Ramos (cell line): ENCODE data around the gene CSRNP2.
"Not testable (repeated sequence)": the region's sequence is repeated elsewhere in the genome, so short reads cannot be mapped to it uniquely, and the experiment has no call there.

Experiments used
- in situ Hi-C: fragments of 300-500 bp; cut with MboI; formaldehyde crosslinking; loops from one replicate; pipeline ENCODE4 v1.14.3; 2022; ENCODE audit warnings: low sequenced_read_pairs; ENCODE audit not compliant: unreplicated experiment

Gene CSRNP2

DNA sequence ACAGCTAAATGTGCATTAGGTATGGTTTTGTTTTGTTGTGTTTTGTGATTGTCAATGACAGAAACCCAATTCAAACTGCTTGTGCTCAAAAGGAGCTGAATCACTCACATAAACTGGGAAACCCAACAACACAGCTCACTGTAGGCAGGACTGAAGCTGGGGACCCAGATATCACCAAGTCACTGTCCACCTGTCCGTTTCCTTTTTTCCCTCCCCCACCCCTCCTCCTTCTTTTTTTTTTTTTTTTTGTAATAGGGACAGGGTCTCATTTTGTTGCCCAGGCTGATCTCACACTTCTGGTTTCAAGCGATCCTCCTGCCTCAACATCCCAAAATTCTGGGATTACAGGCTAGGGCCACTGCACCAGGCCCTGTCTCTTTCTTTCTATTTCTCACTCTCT lies 50.3 kb downstream of the CSRNP2 start:
- in situ Hi-C loops = no loop called here

DNA sequence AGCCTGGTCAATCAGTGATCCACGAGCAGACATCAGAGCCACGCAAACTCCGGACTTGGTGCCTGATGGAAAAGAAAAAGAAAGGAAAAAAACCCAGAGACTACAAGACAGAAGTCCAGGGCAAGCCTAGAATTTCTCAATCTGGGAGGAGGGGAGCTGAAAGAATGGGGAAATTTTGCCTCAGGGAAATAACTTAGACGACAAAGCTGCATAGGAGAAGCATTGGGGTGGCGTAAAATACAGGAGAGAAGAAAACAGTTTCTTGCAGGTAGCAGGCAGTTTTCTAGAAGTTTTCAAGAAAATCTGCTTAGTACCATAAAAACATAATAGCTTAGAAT lies 54.6 kb downstream of the CSRNP2 start:
- in situ Hi-C loops = loop anchor here (10.0 kb wide), 1 partner anchor 204 kb away; no protein-coding TSS in a partner anchor

DNA sequence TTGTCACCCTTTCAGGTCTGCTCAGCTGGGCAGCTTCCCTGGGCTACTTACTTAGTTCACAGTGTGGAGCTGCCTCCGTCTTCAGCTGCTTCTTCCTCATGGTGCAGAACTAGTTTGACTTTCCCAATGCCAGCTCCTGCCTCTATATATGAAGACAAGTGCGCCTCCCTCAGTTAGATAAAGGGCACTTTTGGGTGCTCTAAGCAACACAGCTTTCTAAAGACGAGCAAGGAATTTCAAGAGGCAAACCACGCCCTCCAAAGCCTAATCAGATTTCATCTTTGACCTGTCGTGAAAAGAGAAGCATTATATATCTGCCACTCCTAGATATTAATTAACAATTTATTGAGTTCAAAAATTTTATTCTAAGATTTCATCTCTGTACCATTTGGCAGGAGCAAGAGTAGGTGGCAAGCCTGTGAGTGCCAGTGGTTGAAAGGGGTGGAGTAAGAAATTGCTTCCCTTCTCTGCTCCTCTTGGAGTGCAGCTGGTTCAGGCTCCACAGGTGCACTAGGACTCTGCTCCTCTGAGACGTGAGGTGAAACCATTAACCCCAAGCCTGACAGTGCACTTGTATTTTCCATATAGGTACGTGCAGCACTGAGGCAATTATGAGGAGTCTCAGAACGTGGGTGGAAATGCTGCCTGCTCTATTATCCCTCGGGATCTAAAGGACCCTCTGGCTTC lies 55.1 kb downstream of the CSRNP2 start:
- in situ Hi-C loops = loop anchor here (10.0 kb wide), 1 partner anchor 203 kb away; no protein-coding TSS in a partner anchor

DNA sequence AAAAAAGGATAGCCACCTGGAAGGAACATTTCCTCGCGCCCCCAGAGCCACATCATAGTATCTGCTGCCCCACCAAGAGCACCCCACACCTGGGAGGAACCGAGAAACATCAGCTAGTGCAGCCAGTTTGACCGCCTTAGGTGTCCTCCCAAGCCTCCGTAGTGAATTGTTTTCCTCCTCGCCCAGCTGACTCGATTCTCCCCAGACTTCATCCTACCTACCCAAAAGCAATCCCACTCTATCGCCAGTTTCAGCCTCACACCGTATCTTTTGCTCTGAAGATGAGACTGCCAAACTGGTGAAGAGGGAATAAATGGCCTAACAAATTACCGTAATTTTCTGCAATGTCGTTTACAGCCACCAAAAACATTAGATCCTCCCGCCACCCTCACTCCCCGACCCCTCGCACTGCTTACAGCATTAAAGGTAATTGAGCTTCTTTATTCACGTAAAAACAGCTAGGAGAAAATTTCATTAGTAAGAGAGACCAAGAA lies 56.0 kb downstream of the CSRNP2 start:
- in situ Hi-C loops = loop anchor here (10.0 kb wide), 1 partner anchor 203 kb away; no protein-coding TSS in a partner anchor

DNA sequence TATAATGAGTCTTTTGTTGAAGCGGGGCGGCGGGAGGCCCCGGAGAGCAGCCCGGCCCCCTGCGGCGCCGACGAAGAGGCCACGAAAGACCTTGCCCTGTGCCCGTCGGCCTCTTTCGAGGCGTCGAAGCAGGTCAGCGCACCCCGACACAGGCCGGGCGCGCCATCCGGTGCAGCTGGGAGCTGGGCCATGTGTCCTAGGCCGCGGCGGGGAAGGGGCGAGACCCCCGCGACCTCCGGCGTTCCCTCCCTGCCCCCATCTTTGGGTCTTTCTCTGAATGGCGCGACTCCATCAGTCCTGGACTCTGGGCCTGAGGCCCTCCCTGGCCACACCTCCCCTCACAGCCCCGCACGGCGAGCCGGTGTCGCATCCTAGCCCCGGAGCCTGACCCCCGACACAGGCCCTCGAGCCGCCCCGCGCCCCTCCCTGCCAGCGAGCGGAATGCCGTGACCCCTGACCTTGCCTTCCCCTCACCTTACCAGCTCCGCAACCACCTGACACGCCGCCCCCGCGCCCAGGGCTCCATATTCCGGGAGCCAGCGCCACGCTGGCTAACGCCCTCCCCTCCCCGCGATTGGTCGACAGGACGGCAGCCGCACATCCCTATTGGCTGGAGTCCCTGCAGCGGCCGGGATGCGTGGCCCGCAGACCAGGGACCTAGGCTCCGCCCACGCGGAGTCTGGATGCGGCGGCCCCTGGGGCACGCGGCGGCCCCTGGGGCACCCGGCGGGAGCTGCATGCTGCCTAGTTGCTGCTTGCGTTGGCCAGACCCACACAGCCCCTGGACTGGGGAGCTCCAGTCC lies 57.4 kb downstream of the CSRNP2 start, which contains the start of gene SLC11A2:
Gene SLC11A2, minus strand, starts transcription at position 549 of the 803 bp plus-strand sequence. CDS start 15,656 bp downstream, outside the sequence.
- in situ Hi-C loops = loop anchor here (10.0 kb wide), 1 partner anchor 201 kb away; no protein-coding TSS in a partner anchor

DNA sequence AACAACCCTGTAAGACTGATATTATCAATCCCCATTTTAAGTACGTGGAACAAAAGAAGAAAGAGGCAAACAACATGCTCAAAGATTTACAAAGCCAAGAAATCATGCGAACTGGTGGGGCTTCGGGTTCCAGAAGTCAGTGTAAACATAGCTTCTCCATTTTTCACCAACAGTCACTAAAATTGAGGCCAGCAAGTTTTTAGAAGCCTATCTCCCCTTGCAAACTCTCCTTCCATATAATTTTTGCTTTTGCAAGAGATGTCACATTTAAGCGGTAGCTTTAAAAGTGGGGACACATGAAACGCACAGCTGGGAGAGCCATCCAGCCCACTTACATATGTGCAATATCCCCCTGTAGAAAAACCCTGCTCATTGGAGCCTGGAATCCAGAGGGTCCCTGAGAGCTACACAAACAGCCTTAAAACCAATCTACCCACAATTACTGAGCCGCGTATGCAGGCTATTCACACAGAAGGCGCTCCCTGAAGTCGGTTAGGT lies 58.0 kb downstream of the CSRNP2 start:
- in situ Hi-C loops = loop anchor here (10.0 kb wide), 1 partner anchor 201 kb away; no protein-coding TSS in a partner anchor

DNA sequence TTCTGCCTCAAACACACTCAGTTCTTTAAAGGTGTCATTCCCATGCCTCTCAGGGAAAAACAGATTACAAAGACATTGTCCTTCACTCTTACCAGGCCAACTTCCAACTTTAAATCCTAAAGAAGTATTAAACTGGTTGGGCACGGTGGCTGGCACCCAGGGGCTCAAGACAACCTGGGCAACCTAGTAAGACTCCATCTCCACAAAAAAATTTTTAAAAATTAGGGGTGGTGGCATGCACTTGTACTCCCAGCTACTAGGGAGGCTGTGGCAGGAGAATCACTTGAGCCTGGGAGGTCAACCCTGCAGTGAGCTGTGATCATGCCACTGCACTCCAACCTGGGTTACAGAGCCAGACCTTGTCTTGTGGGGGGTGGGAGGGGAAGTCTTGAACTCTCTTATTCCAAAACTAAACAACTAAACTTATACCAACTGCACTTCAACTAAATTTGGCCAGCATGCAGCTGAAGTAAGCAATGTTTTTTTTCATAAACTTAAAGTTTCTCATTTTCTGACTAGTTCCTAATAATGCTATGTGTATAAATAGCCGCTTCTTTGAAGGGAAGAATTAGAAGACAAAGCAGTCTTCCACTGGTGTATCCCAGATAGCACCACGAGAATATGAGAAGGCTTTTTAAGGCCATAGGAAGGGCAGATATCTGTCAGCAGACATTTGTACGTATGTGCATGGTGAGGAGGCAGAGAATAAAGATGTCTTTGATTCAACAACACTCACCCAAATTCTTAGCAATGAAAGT lies 59.6 kb downstream of the CSRNP2 start:
- in situ Hi-C loops = loop anchor here (10.0 kb wide), 1 partner anchor 199 kb away; no protein-coding TSS in a partner anchor

DNA sequence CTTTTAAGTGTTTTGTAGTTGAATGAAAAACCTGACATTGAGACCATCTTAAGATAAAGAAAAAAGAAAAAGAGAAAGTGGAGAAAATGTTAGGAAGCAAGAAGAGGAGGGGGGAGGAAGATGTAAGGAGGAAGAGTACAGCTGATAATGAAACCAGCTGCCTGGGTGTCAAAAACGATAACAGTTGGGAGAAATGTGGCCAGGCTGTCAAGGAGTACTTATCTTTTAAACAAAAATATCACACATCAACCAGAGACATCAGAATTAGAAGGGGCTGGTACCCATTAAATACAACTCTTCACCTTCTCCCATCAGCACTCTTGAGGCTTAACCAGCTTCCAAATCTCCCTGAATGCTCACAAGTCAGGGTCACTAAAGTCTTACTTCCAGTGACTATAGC lies 61.7 kb downstream of the CSRNP2 start:
- in situ Hi-C loops = loop anchor here (10.0 kb wide), 1 partner anchor 197 kb away; no protein-coding TSS in a partner anchor

DNA sequence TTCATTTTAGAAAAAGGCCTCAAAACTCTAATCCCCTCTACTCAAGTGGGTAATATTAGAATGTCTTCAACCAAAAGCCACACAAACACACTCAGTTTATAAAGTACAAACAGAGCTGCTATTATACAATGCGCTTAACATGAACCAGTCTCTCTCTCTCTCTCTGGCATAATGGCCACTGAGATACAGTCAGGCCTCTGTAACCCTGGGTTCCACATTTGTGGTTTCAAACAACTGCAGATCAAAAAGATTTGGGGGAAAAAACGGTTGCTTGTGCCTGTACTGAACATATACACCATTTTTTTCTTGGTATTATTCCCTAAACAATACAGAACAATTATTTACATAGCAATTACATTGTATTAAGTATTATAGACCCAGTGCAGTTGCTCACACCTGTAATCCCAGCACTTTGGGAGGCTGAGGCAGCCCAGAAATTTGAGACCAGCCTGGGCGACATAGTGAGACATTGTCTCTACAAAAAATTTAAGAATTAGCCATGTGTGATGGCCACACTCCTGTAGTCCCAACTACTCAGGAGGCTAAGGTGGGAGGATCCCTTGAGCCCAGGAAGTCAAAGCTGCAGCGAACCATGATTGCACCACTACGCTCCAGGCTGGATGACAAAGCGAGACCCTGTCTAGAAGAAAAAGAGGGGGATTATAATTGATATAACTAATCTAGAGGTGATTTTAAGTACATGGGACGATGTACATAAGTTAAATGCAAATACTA lies 62.8 kb downstream of the CSRNP2 start:
- in situ Hi-C loops = loop anchor here (10.0 kb wide), 1 partner anchor 196 kb away; no protein-coding TSS in a partner anchor

DNA sequence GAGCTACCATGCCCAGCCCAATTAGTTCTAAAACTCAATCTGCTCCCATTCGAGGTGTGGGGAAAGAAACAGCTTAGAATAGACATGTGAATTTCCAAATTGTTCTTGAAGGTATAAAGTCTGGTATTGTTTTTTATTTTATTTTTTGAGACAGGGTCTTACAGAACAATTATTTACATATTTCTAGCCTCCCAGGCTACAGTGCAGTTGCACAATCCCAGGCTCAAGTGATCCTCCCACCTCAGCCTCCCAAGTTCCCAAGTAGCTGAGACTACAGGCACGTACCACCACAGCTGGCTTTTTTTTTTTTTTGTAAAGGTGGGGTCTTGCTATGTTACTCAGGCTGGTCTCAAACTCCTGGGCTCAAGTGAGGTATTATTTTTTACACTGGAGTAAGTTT lies 63.5 kb downstream of the CSRNP2 start:
- in situ Hi-C loops = loop anchor here (10.0 kb wide), 1 partner anchor 195 kb away; no protein-coding TSS in a partner anchor

DNA sequence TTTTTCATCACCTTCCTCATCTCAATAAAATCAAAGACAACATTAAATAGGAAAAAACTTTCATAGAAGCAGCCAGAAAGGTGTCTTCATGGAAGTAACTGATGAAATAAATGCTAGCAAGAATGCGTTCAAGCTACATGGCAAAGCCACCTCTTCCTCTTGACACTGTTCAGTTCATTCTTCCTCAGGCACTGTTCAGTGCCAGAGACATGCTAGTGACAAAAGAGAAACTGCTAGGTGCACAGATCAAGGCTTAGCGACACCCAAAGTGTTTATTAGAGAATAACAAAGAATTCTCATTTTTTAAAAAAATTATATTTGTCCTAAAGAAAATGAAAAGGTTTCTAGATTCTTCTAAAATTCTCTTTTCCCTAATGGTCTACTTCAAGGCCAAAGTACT lies 64.4 kb downstream of the CSRNP2 start:
- in situ Hi-C loops = no loop called here

DNA sequence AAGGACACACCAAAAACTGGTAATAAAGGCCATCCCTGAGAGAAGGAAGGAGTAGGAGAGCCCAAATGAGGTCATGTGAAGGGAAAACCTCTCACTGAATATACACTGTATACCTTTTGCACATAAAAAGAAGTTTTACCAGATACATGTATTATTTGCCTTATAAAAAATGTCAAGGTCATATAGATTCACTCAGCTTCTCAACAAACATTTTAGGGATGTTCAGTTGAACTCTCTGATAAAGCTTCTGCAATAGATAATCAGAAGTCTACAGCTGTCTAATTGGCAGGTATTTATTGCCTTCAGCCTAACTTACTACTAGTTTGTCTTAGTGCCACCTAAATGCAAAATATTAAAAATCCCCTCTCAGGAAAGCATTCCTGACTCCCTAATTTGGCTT lies 65.9 kb downstream of the CSRNP2 start:
- in situ Hi-C loops = no loop called here

DNA sequence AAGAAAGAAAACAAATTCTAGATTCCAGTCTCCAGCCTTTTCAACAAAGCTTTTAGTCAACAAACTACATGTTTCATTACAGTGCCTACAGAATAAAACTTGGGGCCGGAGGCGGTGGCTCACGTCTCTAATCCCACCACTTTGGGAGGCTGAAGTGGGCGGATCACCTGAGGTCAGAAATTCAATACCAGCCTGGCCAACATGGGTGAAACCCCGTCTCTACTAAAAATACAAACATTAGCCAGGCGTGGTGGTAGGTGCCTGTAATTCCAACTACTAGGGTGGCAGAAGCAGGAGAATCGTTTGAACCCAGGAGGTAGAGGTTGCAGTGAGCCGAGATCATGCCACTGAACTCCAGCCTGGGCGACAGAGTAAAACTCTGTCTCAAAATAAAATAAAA lies 68.9 kb downstream of the CSRNP2 start:
- in situ Hi-C loops = not testable (repeated sequence)

DNA sequence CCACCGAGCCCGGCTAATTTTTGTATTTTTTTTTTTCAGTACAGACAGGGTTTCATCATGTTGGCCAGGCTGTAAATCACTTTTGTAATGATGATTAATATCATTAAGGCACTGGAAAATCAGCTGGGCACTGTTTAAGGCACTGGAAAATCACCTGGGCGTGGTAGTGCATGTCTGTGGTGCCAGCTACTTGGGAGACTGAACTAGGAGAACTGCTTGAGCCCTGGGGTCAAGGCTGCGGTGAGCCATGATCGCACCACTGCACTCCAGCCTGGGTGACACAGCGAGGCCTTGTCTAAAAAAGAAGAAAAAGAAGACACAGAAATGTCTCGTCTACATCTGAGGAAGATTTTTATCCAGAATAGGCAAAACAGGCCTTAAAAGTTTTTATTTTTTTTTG lies 70.0 kb downstream of the CSRNP2 start:
- in situ Hi-C loops = no loop called here

DNA sequence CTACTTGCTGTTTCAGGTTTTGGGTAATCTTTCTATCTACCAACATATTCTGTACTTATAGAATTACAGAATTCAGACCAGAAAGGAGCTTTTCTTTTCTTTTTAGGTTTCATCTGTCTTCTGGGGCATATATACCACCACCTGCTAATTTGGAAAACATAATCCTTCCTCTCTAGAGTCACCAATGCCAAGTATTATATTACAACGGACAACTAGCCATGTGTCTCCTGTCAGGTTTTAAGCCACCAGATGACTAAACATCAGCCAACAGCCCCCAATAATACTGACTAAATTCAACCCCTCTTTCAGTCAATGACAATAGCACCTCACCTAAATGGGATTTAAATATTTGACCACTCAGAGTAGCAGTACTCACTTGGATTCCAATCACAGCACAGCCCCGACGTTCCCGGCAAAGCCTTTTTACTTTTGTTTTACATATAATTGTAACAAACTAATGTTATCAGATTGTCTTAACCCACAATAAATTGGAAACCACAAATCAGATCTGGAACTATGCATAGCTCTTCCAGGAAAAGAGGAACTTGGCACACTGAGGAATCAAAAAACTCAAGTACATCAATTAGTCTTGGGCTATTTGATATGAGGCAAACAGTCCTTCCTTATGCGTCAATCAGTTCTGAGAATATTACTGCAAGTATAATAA lies 70.7 kb downstream of the CSRNP2 start:
- in situ Hi-C loops = no loop called here

DNA sequence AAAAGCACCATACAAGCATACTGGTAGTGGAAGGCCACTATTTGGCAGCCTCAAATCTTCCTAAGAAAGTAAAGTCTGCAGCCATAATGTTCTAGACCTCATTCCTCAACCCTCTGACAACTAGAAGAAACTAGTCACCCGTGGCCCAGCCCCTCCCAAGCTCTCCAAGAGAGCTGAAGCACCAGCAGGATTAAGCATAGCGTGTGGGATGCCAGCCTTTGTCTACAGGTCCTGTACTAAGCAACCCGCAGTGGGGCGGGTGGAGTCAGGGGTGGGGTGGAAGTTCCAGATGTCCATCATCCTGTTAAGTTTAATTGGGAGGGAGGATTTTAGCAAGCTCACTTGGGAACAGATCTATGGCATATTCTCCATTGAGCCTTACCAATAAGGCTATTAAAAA lies 71.4 kb downstream of the CSRNP2 start:
- in situ Hi-C loops = no loop called here
